GM19463 (cell line): ENCODE data around the gene RUVBL1.

ENCODE experiments used
- ATAC-seq: cut with Tn5 transposase; IDR thresholded peaks from one replicate; pipeline ENCODE4 v1.9.1; 2021; ENCODE audit warnings: mild to moderate bottlenecking, moderate library complexity; ENCODE audit not compliant: unreplicated experiment

Gene RUVBL1

GRCh38 chr3:128036119-128036518 is 87.5 kb downstream of the RUVBL1 start:
- ATAC-seq, result no peak

GRCh38 chr3:128033102-128033501 is 90.5 kb downstream of the RUVBL1 start:
- ATAC-seq, result no peak
